Retina (tissue), 1 donor: ENCODE measurements around the gene P3H1.
"Not testable (repeated sequence)": the region's sequence is repeated elsewhere in the genome, so short reads cannot be mapped to it uniquely, and the experiment has no call there.

Experiments
- DNase-seq: peaks from one replicate; pipeline ENCODE4 v3.0.0-alpha.2; 2016

P3H1 gene

GRCh38 chr1:42766741-42767509, at the start of gene P3H1, which contains the start of gene C1orf50:
TSS of gene P3H1 (minus strand) at chr1:42767028. CDS start at chr1:42766971, 57 bp downstream.
TSS of gene C1orf50 (plus strand) at chr1:42767249. CDS start at chr1:42767312, 63 bp downstream.
- peak; percentile 99 for DNase-seq

DNA sequence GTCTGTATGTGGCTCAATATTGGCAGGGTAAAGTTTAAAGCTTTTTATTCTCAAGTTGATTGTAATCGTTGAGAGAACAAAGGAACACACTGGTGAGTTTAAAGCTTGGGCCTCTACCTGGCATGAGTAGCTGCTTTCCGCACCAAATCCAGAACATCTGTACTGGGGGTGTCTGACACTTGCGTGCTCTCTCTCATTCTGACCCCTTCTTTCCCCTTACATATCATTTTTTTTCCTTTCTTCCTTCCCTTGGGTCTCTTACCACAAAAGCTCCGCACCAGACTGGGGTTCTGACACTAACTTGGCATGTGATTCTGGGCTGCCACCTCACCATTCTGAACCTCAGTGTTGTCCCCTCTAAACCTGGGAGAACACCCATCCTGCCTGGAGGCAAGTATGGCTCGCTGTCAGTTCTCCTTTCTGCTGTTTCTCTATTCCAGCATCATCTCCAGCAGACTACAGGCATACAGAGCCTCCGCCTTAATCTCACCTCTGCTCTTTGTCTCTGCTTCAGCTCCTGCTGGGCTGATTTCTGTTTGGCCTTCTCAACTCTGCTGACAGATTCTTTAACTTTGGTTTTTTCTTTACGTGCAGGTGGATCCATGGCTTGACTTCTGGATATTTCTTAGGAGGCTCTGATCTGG, 49.2 kb upstream of the P3H1 start:
- DNase-seq, result no peak

DNA sequence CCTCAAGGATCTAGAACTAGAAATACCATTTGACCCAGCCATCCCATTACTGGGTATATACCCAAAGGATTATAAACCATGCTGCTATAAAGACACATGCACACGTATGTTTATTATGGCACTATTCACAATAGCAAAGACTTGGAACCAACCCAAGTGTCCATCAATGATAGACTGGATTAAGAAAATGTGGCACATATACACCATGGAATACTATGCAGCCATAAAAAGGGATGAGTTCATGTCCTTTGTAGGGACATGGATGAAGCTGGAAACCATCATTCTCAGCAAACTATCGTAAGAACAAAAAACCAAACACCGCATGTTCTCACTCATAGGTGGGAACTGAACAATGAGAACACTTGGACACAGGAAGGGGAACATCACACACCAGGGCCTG, 48.0 kb upstream of the P3H1 start:
- not testable (repeated sequence) for DNase-seq

GRCh38 chr1:42807056-42807668, 40.3 kb upstream of the P3H1 start:
- DNase-seq, result peak; percentile 21

DNA sequence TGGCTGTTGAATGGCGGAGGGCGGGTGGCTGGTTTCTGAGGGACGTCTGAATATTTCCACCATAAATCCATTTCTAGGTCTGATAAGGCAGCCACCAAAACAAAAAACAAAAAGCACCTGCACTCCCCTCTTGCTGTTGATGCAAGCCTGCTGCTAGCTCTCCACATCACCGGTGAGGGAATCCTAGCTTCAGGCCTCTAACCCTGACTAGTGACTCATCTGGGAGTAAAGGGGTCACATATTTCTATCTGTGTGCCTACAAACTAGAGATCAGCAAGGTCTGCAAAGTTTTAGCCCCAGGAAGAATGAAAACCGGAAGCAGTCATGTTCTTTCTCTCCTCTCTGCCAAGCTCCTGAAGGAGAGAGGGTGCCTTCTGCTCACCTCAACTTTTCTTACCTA, 39.8 kb upstream of the P3H1 start:
- DNase-seq, result no peak

DNA sequence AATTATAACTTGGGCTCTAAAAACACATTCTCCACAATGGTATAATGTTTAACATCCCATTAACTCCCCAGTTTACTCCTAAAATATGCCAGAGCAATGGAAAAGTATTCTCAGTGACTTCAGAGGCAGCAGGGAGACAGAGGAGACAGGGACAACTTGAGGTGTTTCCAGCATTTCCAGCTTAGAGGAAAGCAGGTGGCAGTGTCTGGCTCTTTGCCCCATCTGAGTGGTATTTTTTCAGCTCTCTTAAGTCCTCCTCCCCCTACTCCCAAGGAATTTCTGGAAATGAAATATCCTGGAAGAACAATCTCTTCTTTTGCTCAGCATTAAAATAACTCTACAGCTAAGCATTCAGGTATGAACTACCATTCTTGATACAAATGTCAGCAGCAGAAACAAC, 39.3 kb upstream of the P3H1 start:
- DNase-seq, result no peak

DNA sequence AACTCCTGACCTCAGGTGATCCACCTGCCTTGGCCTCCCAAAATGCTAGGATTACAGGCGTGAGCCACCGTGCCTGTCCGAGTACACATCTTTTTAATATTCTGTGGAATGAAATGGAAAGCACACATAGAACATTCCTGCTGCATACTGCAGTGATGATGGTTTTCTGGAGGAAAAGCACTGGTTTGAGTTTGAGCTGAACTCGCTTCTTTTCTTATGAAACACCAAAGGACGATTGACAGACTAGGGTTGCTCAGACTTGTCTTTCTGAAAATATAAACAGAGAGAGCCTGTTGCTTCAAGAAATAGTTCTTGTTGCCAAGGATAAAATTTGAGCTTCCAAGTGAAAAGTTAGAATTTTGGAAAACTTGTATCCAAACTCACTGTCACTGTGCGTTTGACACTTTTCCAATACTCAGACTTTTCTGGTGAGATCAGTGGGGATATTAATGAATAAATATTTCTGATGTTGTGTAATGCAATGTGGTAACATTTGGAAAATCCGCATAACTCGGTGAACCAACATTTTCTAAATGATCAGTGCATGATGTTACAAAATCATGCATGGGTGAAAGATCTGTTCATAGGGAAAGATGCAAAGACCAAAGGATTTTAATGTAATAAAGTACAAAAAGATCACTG, 35.1 kb upstream of the P3H1 start:
- no peak for DNase-seq

- DNase-seq, result no peak
Measured at GRCh38 chr1:42797979-42798378, 31.2 kb upstream of the P3H1 start.

DNA sequence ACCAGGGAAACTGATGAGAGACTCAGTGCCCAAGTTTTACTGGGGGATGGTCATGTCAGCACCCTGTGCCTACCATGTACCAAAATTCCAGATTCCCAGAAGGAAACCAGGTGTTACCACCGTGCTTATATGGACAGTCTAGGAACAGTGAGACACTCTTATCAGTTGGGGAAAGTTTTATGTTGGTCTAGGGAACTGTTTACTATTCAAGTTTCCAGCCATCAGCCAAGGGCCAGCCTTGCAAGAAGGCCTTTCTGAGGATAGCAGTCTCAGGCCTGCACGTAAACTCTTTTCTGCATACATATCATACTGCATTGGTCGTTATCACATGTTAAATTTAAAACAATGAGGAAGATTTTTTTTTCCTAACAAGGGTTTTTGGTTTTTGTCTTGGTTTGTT, 30.6 kb upstream of the P3H1 start:
- DNase-seq, result no peak

GRCh38 chr1:42793824-42794223, 27.0 kb upstream of the P3H1 start:
- no peak for DNase-seq

- DNase-seq, result no peak
Measured at GRCh38 chr1:42788021-42788420, 21.2 kb upstream of the P3H1 start.

DNA sequence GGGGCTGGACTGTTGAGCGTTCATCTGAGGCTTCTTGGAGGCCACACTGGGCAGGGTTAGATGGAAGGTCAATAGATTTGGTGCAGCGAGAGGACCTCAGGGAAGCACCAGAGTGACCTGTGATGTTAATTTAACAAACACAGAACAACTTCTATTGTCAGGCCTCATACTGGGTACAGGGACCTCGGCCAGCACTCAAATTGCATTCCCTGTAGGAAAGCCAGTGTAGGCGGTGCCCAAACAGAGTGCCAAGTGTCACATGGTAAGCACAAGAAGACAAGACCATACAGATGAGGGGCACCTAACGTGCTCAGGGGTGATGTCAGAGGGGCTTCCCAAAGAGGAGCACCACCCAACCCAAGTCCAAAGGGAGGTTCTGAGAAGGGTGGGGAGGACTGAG, 19.3 kb upstream of the P3H1 start:
- no peak for DNase-seq

- DNase-seq, result peak; percentile 68
Measured at GRCh38 chr1:42784946-42785693, 18.3 kb upstream of the P3H1 start, which contains the start of gene TMEM269. TSS of gene TMEM269 (plus strand) at chr1:42784991. CDS start at chr1:42789894, 4,903 bp downstream.

DNA sequence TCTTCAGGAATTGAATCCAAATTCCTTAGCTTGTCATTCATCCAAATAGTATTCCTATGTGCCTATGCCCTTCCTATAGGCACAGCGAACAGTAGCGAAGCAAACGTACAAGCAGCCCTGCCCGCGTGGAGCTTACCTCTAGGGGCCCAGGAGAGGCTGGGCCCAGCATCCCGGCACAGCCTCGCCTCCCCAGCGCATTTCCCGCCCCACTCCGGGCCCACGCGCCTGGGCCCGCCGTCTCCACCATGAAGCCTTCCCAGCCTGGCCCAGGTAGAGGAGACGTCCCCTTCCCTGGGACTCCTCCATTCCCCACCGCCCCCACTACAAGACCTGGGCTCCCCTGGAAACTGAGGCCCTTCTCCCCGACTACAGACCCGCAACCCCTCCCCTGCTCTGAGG, 17.7 kb upstream of the P3H1 start:
- no peak for DNase-seq

DNA sequence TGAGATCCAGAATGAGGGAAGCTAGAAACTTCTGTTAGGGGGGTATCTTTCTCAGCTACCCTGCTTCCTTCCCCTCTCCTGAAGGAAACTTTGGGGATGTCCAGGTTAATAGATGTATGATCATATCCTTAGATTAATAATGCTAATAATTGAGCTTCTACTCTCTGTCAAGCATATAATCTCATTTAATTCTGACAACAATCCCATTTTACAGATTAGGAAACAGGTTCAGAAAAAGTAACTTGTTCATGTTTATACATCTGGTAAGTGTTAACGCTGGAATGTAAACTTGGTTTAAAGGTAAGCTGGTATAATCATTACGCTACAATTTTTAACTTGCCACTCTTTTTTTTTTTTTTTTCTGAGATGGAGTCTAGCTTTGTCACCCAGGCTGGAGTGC, 16.3 kb upstream of the P3H1 start:
- no peak for DNase-seq

- no peak for DNase-seq
Measured at GRCh38 chr1:42780176-42780575, 13.3 kb upstream of the P3H1 start.

- no peak for DNase-seq
Measured at GRCh38 chr1:42779725-42780124, 12.9 kb upstream of the P3H1 start.

DNA sequence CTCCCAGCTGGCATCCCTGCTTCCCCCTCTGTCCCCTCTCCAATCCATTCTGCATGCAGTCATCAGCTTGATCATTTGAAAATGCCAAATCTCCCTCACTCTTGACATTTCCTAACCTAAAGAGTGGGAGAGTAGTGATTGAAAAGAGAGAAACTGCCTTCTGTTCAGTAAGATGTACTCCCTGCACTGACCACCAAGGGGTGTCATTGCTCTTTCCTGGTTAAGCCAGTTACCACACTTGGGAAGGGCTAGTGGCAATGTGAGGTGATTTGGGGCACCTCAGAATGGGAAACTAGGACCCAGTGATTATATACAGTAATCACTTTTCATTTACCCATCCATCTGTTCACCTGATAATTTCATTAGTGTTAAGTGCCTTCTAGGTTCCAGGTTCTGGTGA, 11.0 kb upstream of the P3H1 start:
- peak; percentile 27 for DNase-seq

- DNase-seq, result no peak
Measured at GRCh38 chr1:42776502-42776901, 9.7 kb upstream of the P3H1 start.

GRCh38 chr1:42774928-42775526, 8.2 kb upstream of the P3H1 start:
- DNase-seq, result no peak

GRCh38 chr1:42773420-42773819, 6.6 kb upstream of the P3H1 start:
- no peak for DNase-seq

- no peak for DNase-seq
Measured at GRCh38 chr1:42769811-42770210, 3.0 kb upstream of the P3H1 start.
